Activated T-helper 17 cell treated with anti-CD3 and anti-CD28 coated beads, Interleukin-2, amount 50 U/mL, for 72 hours (primary cell): ENCODE data around the gene LGALS7B. TPM values are rescaled to one million over a fixed set of nuclear protein-coding genes. Genes with fewer than 3 reads are reported as not detected.
"Not testable (repeated sequence)": the region's sequence is repeated elsewhere in the genome, so short reads cannot be mapped to it uniquely, and the experiment has no call there.

Experiments
- ATAC-seq: fragments of 150-1000 bp; cut with Tn5 transposase; replicated peaks from 2 replicates; pipeline ENCODE4 v1.10.0; 2021; ENCODE audit warnings: mild to moderate bottlenecking, moderate library complexity
- H3K27ac Mint-ChIP-seq: one replicate; pipeline ENCODE4 v1.8.0; 2022; ENCODE audit warnings: mixed read lengths
- H3K27me3 Mint-ChIP-seq: one replicate; pipeline ENCODE4 v1.8.0; 2022; ENCODE audit warnings: mixed read lengths
- H3K36me3 Mint-ChIP-seq: one replicate; pipeline ENCODE4 v1.8.0; 2022; ENCODE audit warnings: low read depth, mild to moderate bottlenecking, mixed read lengths
- H3K4me1 Mint-ChIP-seq: one replicate; pipeline ENCODE4 v1.8.0; 2022; ENCODE audit warnings: mixed read lengths
- H3K4me3 Mint-ChIP-seq: one replicate; pipeline ENCODE4 v1.8.0; 2022; ENCODE audit warnings: mild to moderate bottlenecking, mixed read lengths
- H3K9me3 Mint-ChIP-seq: one replicate; pipeline ENCODE4 v1.8.0; 2022; ENCODE audit warnings: mixed read lengths
- total RNA-seq, 2 donors: library from RNA; stranded (reverse); gene quantifications; one replicate each; pipeline ENCODE4 v1.2.3, GENCODE V29; 2022

Gene LGALS7B
- total RNA-seq, 2 donors from 2014 or later: not detected

- Mint-ChIP-seq H3K4me3 (no peak overlapping the region), H3K27me3 (no peaks in the 10 kb centered on the region), H3K27ac (no peak overlapping the region), H3K36me3 (no peaks in the 10 kb centered on the region), H3K4me1 (no peaks in the 10 kb centered on the region), H3K9me3 (no peaks in the 10 kb centered on the region)
- no peak for ATAC-seq
These were observed 7.9 kb upstream of the LGALS7B start for GRCh38 chr19:38781058-38781457.

GRCh38 chr19:38782212-38782611, 6.8 kb upstream of the LGALS7B start:
- not testable (repeated sequence) for H3K36me3 Mint-ChIP-seq, H3K4me3 Mint-ChIP-seq, H3K27ac Mint-ChIP-seq, H3K9me3 Mint-ChIP-seq, ATAC-seq, H3K27me3 Mint-ChIP-seq, H3K4me1 Mint-ChIP-seq

- no peaks in the 10 kb centered on the region for H3K27me3 Mint-ChIP-seq
- H3K4me1 Mint-ChIP-seq: no peaks in the 10 kb centered on the region
- no peak for ATAC-seq
- H3K36me3 Mint-ChIP-seq: no peaks in the 10 kb centered on the region
- no peak overlapping the region for H3K4me3 Mint-ChIP-seq
- no peaks in the 10 kb centered on the region for H3K9me3 Mint-ChIP-seq
- no peak overlapping the region for H3K27ac Mint-ChIP-seq
These were observed 4.8 kb upstream of the LGALS7B start for GRCh38 chr19:38784224-38784623.

- Mint-ChIP-seq H3K36me3 (no peaks in the 10 kb centered on the region), H3K27ac (peak overlapping the region; percentile 15), H3K4me3 (no peak overlapping the region), H3K9me3 (no peaks in the 10 kb centered on the region), H3K4me1 (no peaks in the 10 kb centered on the region), H3K27me3 (no peaks in the 10 kb centered on the region)
- ATAC-seq: no peak
These were observed 3.8 kb upstream of the LGALS7B start for GRCh38 chr19:38785187-38785699.

- ATAC-seq: not testable (repeated sequence)
These were observed 2.9 kb upstream of the LGALS7B start for GRCh38 chr19:38786061-38786460.

GRCh38 chr19:38786572-38787265, 2.3 kb upstream of the LGALS7B start:
- peak overlapping the region; percentile 43 for H3K27ac Mint-ChIP-seq

More at GRCh38 chr19:38786061-38786460, 2.9 kb upstream of the LGALS7B start:
- H3K9me3 Mint-ChIP-seq, H3K27me3 Mint-ChIP-seq, H3K27ac Mint-ChIP-seq, H3K36me3 Mint-ChIP-seq, H3K4me1 Mint-ChIP-seq, H3K4me3 Mint-ChIP-seq: not testable (repeated sequence)

GRCh38 chr19:38790507-38791403, 1.8 kb downstream of the LGALS7B start:
- H3K4me1 Mint-ChIP-seq, ATAC-seq, H3K27me3 Mint-ChIP-seq, H3K27ac Mint-ChIP-seq, H3K9me3 Mint-ChIP-seq, H3K36me3 Mint-ChIP-seq, H3K4me3 Mint-ChIP-seq: not testable (repeated sequence)

More at GRCh38 chr19:38786572-38787265, 2.3 kb upstream of the LGALS7B start:
- Mint-ChIP-seq H3K27me3 (no peaks in the 10 kb centered on the region), H3K4me3 (no peak overlapping the region), H3K9me3 (no peaks in the 10 kb centered on the region), H3K4me1 (no peaks in the 10 kb centered on the region), H3K36me3 (no peaks in the 10 kb centered on the region)
- no peak for ATAC-seq

- H3K27me3 Mint-ChIP-seq, H3K36me3 Mint-ChIP-seq, H3K4me1 Mint-ChIP-seq, H3K4me3 Mint-ChIP-seq, H3K9me3 Mint-ChIP-seq, H3K27ac Mint-ChIP-seq: not testable (repeated sequence)
- peak; percentile 97 for ATAC-seq
These were observed 2.6 kb downstream of the LGALS7B start for GRCh38 chr19:38791451-38792064.

- Mint-ChIP-seq H3K36me3 (no peaks in the 10 kb centered on the region), H3K4me3 (peak overlapping the region; percentile 70), H3K27me3 (no peaks in the 10 kb centered on the region), H3K9me3 (no peaks in the 10 kb centered on the region), H3K4me1 (peaks cover 5% of the 10 kb centered on the region), H3K27ac (peak overlapping the region; percentile 71)
- peak; percentile 19 for ATAC-seq
These were observed 3.5 kb downstream of the LGALS7B start for GRCh38 chr19:38792250-38793111.

GRCh38 chr19:38793177-38793576, 4.2 kb downstream of the LGALS7B start:
- peak overlapping the region; percentile 70 for H3K4me3 Mint-ChIP-seq
- peak overlapping the region; percentile 71 for H3K27ac Mint-ChIP-seq
- no peaks in the 10 kb centered on the region for H3K36me3 Mint-ChIP-seq
- H3K9me3 Mint-ChIP-seq: no peaks in the 10 kb centered on the region
- peaks cover 5% of the 10 kb centered on the region for H3K4me1 Mint-ChIP-seq
- ATAC-seq: no peak
- H3K27me3 Mint-ChIP-seq: no peaks in the 10 kb centered on the region

GRCh38 chr19:38793671-38794070, 4.7 kb downstream of the LGALS7B start:
- no peak overlapping the region for H3K4me3 Mint-ChIP-seq

GRCh38 chr19:38795549-38795948, 6.5 kb downstream of the LGALS7B start:
- H3K27ac Mint-ChIP-seq: no peak overlapping the region
- H3K9me3 Mint-ChIP-seq: no peaks in the 10 kb centered on the region
- H3K4me1 Mint-ChIP-seq: peaks cover 10% of the 10 kb centered on the region
- H3K27me3 Mint-ChIP-seq: no peaks in the 10 kb centered on the region
- no peaks in the 10 kb centered on the region for H3K36me3 Mint-ChIP-seq
- ATAC-seq: no peak
- H3K4me3 Mint-ChIP-seq: no peak overlapping the region

More at GRCh38 chr19:38793671-38794070, 4.7 kb downstream of the LGALS7B start:
- peaks cover 5% of the 10 kb centered on the region for H3K4me1 Mint-ChIP-seq
- H3K27ac Mint-ChIP-seq: no peak overlapping the region
- no peaks in the 10 kb centered on the region for H3K9me3 Mint-ChIP-seq
- H3K27me3 Mint-ChIP-seq: no peaks in the 10 kb centered on the region
- no peaks in the 10 kb centered on the region for H3K36me3 Mint-ChIP-seq
- no peak for ATAC-seq

- Mint-ChIP-seq H3K9me3 (no peaks in the 10 kb centered on the region), H3K27me3 (no peaks in the 10 kb centered on the region), H3K36me3 (no peaks in the 10 kb centered on the region), H3K4me3 (no peak overlapping the region), H3K27ac (no peak overlapping the region), H3K4me1 (peaks cover 10% of the 10 kb centered on the region)
- ATAC-seq: no peak
These were observed 7.2 kb downstream of the LGALS7B start for GRCh38 chr19:38796154-38796553.

GRCh38 chr19:38797781-38798180, 8.8 kb downstream of the LGALS7B start:
- not testable (repeated sequence) for H3K27me3 Mint-ChIP-seq, H3K4me3 Mint-ChIP-seq, H3K27ac Mint-ChIP-seq, H3K9me3 Mint-ChIP-seq, H3K4me1 Mint-ChIP-seq, ATAC-seq, H3K36me3 Mint-ChIP-seq
